Hematopoietic multipotent progenitor cell treated with erythropoietin and hydrocortisone succinate and interleukin-3 and kit ligand, for 15 days (in vitro differentiated cells): Measurements from ENCODE around the gene KATNAL2.

Experiments used
- DNase-seq: peaks from one replicate; pipeline ENCODE4 v3.0.0-alpha.2; 2015; ENCODE audit warnings: low spot score

Gene KATNAL2

GRCh38 chr18:47115205-47115604 lies 197.8 kb downstream of the KATNAL2 start:
- no peak for DNase-seq

- DNase-seq = no peak
Measured at GRCh38 chr18:47118981-47119380, 201.6 kb downstream of the KATNAL2 start.

- DNase-seq = no peak
Measured at GRCh38 chr18:47120428-47120827, 203.0 kb downstream of the KATNAL2 start.

GRCh38 chr18:47121146-47121545 lies 203.7 kb downstream of the KATNAL2 start:
- no peak for DNase-seq

GRCh38 chr18:47141289-47141688 lies 223.9 kb downstream of the KATNAL2 start:
- no peak for DNase-seq

GRCh38 chr18:47143153-47143552 lies 225.8 kb downstream of the KATNAL2 start:
- no peak for DNase-seq

GRCh38 chr18:47143899-47144485 lies 226.6 kb downstream of the KATNAL2 start:
- peak; percentile 14 for DNase-seq

- no peak for DNase-seq
Measured at GRCh38 chr18:47146206-47146605, 228.8 kb downstream of the KATNAL2 start.

GRCh38 chr18:47149457-47150028 lies 232.1 kb downstream of the KATNAL2 start:
- DNase-seq = no peak

- peak; percentile 57 for DNase-seq
Measured at GRCh38 chr18:47150029-47150823, 232.8 kb downstream of the KATNAL2 start, which contains the start of gene HDHD2. TSS of gene HDHD2 (minus strand) at chr18:47150500. CDS start at chr18:47136439, 14,061 bp downstream.

- DNase-seq = no peak
Measured at GRCh38 chr18:47150824-47151366, 233.5 kb downstream of the KATNAL2 start.

GRCh38 chr18:47151439-47151838 lies 234.0 kb downstream of the KATNAL2 start:
- peak; percentile 41 for DNase-seq
